Measurements from ENCODE around the gene NEK8.

GRCh38 chr17:28686296-28686695 lies 42.3 kb upstream of the NEK8 start:
- no peak for TF ChIP-seq GABPA (tag; conservative IDR thresholded peaks at IDR 0.05; ENCODE audit: low read depth)
- TF ChIP-seq, protein P1, sequence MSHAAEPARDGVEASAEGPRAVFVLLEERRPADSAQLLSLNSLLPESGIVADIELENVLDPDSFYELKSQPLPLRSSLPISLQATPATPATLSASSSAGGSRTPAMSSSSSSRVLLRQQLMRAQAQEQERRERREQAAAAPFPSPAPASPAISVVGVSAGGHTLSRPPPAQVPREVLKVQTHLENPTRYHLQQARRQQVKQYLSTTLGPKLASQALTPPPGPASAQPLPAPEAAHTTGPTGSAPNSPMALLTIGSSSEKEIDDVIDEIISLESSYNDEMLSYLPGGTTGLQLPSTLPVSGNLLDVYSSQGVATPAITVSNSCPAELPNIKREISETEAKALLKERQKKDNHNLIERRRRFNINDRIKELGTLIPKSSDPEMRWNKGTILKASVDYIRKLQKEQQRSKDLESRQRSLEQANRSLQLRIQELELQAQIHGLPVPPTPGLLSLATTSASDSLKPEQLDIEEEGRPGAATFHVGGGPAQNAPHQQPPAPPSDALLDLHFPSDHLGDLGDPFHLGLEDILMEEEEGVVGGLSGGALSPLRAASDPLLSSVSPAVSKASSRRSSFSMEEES (CRISPR knock-in tag; IDR thresholded peaks at IDR 0.05) = no peak
- TF ChIP-seq ZNF121 (CRISPR knock-in tag; conservative IDR thresholded peaks at IDR 0.05) = no peak
- no peak for TF ChIP-seq USF1 (CRISPR knock-in tag; IDR thresholded peaks at IDR 0.05)
- TF ChIP-seq FOXJ3 (CRISPR knock-in tag; IDR thresholded peaks at IDR 0.05) = no peak
- no peak for TF ChIP-seq ATF7 (IDR thresholded peaks at IDR 0.05)

Measured in K562 (cell line).